GM23248 (cell line): Measurements from ENCODE around the gene TIGD3.

ENCODE experiments used
- EZH2 ChIP-seq: fragments of 200-600 bp; sonication (generic); IDR thresholded peaks from 2 replicates; pipeline ENCODE4 v1.6.1; 2018; ENCODE audit warnings: antibody characterized with exemption, mild to moderate bottlenecking; ENCODE audit not compliant: insufficient read depth, poor library complexity, severe bottlenecking
- EZH2phosphoT487 ChIP-seq: fragments of 200-600 bp; sonication (generic); IDR thresholded peaks from 2 replicates; pipeline ENCODE4 v1.6.1; 2018; ENCODE audit warnings: antibody characterized with exemption, moderate library complexity, mild to moderate bottlenecking, low read depth; ENCODE audit not compliant: insufficient read depth

- TF ChIP-seq EZH2phosphoT487 (no peak), EZH2 (no peak)
These were observed 43.3 kb upstream of the TIGD3 start for GRCh38 chr11:65311170-65311678.
